Measurements from ENCODE around the gene TACC2. TPM values are rescaled to one million over a fixed set of nuclear protein-coding genes. Genes with fewer than 3 reads are reported as not detected.

TACC2 gene
- total RNA-seq, 2 experiments from 2014 or later: not detected

DNA sequence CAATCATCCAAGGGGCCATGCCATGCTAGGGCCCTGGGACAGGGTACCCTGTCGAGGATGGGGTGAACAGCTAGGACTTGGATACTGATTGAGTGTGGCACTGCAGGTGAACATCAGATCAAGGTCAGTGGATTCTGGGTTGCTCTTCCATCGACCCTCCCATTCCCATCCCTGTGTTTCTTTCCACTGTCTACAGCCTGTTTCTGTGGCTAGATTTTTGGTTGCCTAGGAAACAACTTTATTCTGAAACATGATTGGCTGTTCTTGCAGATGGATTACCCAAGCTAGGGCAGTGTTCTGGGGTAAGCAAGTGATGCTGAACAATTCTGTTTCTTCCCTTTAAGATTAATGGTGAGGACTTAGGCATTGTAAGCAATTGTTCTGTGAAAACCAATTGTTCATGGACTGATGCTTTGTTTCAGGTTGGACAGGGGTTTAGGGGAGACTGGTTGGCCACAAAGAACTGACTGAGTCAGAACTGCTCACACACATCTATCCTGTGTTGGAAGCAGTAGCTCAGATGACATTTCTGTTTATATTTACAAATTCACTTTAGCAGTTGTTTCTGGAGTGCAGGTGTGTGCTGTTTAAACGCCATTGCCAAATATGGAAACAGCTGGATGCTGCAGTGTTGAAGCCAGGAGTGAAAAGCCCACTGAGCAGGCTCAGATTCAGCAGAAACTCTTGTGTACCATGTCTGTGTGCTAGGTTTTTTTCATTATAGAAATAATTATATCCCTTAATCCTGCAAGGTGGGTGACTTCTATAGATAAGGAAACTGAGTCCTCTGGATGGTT, 179.8 kb downstream of the TACC2 start:
- TF ChIP-seq, protein P1, sequence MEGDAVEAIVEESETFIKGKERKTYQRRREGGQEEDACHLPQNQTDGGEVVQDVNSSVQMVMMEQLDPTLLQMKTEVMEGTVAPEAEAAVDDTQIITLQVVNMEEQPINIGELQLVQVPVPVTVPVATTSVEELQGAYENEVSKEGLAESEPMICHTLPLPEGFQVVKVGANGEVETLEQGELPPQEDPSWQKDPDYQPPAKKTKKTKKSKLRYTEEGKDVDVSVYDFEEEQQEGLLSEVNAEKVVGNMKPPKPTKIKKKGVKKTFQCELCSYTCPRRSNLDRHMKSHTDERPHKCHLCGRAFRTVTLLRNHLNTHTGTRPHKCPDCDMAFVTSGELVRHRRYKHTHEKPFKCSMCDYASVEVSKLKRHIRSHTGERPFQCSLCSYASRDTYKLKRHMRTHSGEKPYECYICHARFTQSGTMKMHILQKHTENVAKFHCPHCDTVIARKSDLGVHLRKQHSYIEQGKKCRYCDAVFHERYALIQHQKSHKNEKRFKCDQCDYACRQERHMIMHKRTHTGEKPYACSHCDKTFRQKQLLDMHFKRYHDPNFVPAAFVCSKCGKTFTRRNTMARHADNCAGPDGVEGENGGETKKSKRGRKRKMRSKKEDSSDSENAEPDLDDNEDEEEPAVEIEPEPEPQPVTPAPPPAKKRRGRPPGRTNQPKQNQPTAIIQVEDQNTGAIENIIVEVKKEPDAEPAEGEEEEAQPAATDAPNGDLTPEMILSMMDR (conservative IDR thresholded peaks at IDR 0.05; ENCODE audit: low read length): no peak
- no peak for TF ChIP-seq EZH2phosphoT487 (IDR thresholded peaks at IDR 0.05; ENCODE audit: borderline replicate concordance, low read depth, low read length)
- H3K4me2 ChIP-seq (ENCODE audit: low read length): no peak overlapping the region
- H3K27ac ChIP-seq (ENCODE audit: low read depth, low read length, poor library complexity, severe bottlenecking): no peak overlapping the region
- POLR2A ChIA-PET: no interaction called here
- H3K9me3 ChIP-seq (ENCODE audit: low read length): no peaks in the 10 kb centered on the region
- CTCF ChIA-PET (ENCODE audit: unreplicated experiment): no interaction called here
- no peak overlapping the region for H3K4me3 ChIP-seq (ENCODE audit: low read depth, low read length, poor library complexity, severe bottlenecking)
- intact Hi-C loops (cut with micrococcal nuclease; ENCODE audit: unreplicated experiment): no loop called here
- H2AFZ ChIP-seq (ENCODE audit: low read length): no peak overlapping the region
- H4K20me1 ChIP-seq (ENCODE audit: insufficient read depth, low read length): no peaks in the 10 kb centered on the region
- no peaks in the 10 kb centered on the region for H3K9me2 ChIP-seq (ENCODE audit: insufficient read depth, low read length)
- H3K4me1 ChIP-seq (ENCODE audit: insufficient read depth, low read length, poor library complexity, severe bottlenecking): no peaks in the 10 kb centered on the region
- H3K36me3 ChIP-seq (ENCODE audit: insufficient read depth, low read length): no peaks in the 10 kb centered on the region
- no peak for DNase-seq (ENCODE audit: low spot score)
- BruUV-seq (replicated peaks): no TSS peak
- no peaks in the 10 kb centered on the region for H3K79me2 ChIP-seq (ENCODE audit: insufficient read depth, low read depth, low read length)

DNA sequence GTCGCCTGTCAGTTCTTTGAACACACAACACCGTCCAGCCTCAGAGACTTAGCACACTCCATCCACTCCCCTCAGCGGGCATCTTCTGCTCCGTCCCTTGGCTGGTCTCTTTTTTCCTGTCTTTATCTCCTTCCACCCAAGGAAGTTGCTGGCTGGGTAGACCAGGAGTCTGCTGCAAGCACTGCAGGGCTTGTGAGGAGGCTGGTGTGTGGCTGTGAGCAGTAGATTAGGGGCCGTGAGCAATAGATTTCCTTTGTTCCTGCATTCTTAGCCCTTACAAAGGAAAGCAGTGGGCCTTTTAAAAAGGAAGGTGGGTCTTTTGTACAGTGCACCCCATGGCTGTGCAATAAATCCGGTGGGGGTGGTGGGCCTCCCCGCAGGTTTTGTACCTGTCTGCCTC, 181.8 kb downstream of the TACC2 start:
- H4K20me1 ChIP-seq (ENCODE audit: insufficient read depth, low read length): no peaks in the 10 kb centered on the region
- POLR2A ChIA-PET: no interaction called here
- H3K4me1 ChIP-seq (ENCODE audit: insufficient read depth, low read length, poor library complexity, severe bottlenecking): no peaks in the 10 kb centered on the region
- no peaks in the 10 kb centered on the region for H3K9me2 ChIP-seq (ENCODE audit: insufficient read depth, low read length)
- no peaks in the 10 kb centered on the region for H3K36me3 ChIP-seq (ENCODE audit: insufficient read depth, low read length)
- no peaks in the 10 kb centered on the region for H3K9me3 ChIP-seq (ENCODE audit: low read length)
- no peak for DNase-seq (ENCODE audit: low spot score)
- intact Hi-C loops (cut with micrococcal nuclease; ENCODE audit: unreplicated experiment): no loop called here
- H3K4me2 ChIP-seq (ENCODE audit: low read length): no peak overlapping the region
- H3K4me3 ChIP-seq (ENCODE audit: low read depth, low read length, poor library complexity, severe bottlenecking): no peak overlapping the region
- no peak for TF ChIP-seq EZH2phosphoT487 (IDR thresholded peaks at IDR 0.05; ENCODE audit: borderline replicate concordance, low read depth, low read length)
- TF ChIP-seq, protein P1 (conservative IDR thresholded peaks at IDR 0.05; ENCODE audit: low read length): no peak
- H3K79me2 ChIP-seq (ENCODE audit: insufficient read depth, low read depth, low read length): no peaks in the 10 kb centered on the region
- no TSS peak for BruUV-seq (replicated peaks)
- CTCF ChIA-PET (ENCODE audit: unreplicated experiment): no interaction called here
- H3K27ac ChIP-seq (ENCODE audit: low read depth, low read length, poor library complexity, severe bottlenecking): no peak overlapping the region
- no peak overlapping the region for H2AFZ ChIP-seq (ENCODE audit: low read length)

GRCh38 chr10:122171302-122172075, 182.5 kb downstream of the TACC2 start:
- no peak overlapping the region for H3K27ac ChIP-seq (ENCODE audit: low read depth, low read length, poor library complexity, severe bottlenecking)
- H3K4me1 ChIP-seq (ENCODE audit: insufficient read depth, low read length, poor library complexity, severe bottlenecking): no peaks in the 10 kb centered on the region
- no TSS peak for BruUV-seq (replicated peaks)
- no peaks in the 10 kb centered on the region for H3K79me2 ChIP-seq (ENCODE audit: insufficient read depth, low read depth, low read length)
- no peak for DNase-seq (ENCODE audit: low spot score)
- H3K36me3 ChIP-seq (ENCODE audit: insufficient read depth, low read length): no peaks in the 10 kb centered on the region
- H3K4me3 ChIP-seq (ENCODE audit: low read depth, low read length, poor library complexity, severe bottlenecking): no peak overlapping the region
- no peaks in the 10 kb centered on the region for H4K20me1 ChIP-seq (ENCODE audit: insufficient read depth, low read length)
- no peak for TF ChIP-seq EZH2phosphoT487 (IDR thresholded peaks at IDR 0.05; ENCODE audit: borderline replicate concordance, low read depth, low read length)
- TF ChIP-seq, protein P1 (conservative IDR thresholded peaks at IDR 0.05; ENCODE audit: low read length): no peak
- H3K9me2 ChIP-seq (ENCODE audit: insufficient read depth, low read length): no peaks in the 10 kb centered on the region
- H3K9me3 ChIP-seq (ENCODE audit: low read length): no peaks in the 10 kb centered on the region
- no peak overlapping the region for H3K4me2 ChIP-seq (ENCODE audit: low read length)
- intact Hi-C loops (cut with micrococcal nuclease; ENCODE audit: unreplicated experiment): no loop called here
- no peak overlapping the region for H2AFZ ChIP-seq (ENCODE audit: low read length)
- ChIA-PET POLR2A (no interaction called here), CTCF (ENCODE audit: unreplicated experiment) (no interaction called here)

All from OCI-LY7 (cell line).